COLO829 (cell line): ENCODE results near the gene TRMT44.
"Not testable (repeated sequence)": the region's sequence is repeated elsewhere in the genome, so short reads cannot be mapped to it uniquely, and the experiment has no call there.

Source experiments
- DNase-seq: peaks from one replicate; pipeline ENCODE4 v3.0.0; 2012; ENCODE audit warnings: low spot score

The TRMT44 gene

DNA sequence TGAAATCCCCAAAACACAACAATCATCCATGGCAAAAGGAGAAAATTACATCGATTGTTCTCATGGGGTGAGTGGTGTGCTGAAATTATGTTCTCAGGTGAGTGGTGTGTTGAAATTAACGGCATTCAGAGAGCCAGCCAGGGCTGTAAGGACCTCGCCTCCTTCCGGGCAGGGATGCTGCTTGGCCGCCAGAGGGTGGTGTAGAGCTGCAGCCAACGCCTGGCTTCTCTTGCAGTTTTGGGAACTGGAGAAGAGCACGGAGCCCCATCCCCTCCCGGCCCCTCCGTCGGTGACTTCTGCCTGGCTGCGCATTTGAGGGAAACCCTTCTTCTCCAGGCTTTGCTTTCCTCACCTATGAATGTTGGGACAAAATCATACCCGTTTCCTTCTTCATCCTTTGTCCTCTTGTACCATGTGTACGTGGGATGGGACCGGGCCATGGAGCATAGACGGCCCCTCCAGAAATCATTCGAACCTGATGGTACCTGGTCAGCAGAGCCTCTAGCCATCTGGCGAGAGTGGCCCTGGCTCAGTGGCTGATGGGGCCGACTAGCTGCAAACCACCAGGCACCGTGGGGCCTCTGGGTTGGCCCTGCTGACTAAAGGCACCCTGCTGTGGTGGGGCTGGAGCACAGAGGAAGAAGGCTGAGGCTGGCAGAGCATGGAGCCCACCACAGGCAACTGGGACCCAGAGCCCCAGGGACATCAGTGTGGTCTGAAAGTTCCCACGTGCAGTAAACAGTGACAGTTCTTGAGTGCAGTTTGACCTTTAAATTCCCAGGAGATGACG lies 28.4 kb downstream of the TRMT44 start:
- peak; percentile 29 for DNase-seq

DNA sequence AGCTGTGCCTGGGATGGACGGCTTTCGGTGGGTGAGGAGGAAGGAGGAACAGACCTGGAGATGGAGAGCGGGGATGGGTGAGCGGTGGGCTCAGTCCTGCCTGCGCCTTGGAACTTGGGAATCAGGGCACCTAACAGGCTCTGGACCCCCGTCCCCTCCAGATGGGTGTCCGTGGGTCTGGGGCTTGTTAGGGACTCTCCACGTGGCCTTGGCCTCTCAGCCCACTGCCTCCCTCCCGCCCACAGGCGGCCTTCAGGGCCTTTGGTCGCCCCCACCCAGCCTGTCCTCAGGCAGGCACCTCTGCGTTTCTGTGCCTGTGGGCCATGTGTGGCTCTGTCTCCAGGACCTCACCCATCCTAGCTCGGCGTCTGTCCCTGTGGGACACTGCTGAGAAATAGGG lies 29.0 kb downstream of the TRMT44 start:
- no peak for DNase-seq

DNA sequence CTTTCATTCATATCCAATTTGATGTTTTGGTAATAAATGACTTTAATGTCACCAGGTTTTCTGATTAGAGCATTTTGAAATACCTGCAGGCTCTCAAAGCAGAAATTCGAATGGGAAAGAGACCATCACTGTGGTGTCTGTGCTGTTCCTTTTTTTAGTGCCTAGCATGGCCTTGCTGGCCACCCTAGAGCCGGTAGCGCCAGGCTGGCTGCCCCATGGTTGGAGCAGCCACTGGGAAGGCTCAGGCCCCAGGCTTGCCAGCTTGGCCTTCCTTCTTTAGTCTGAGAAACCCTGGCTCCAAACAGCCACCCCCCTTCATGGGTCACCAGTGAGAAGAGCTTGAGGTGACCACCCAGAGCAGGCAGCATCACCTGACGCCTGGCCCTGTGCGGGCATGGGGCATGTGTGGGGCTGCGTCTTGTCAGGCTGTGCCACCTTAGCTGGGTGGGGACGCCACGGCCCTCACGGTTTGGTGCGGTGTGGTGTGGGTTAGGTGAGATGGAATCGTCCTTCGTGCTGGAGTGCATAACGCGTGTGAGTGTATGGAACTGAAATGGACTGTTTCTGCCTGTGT lies 30.0 kb downstream of the TRMT44 start:
- no peak for DNase-seq

DNA sequence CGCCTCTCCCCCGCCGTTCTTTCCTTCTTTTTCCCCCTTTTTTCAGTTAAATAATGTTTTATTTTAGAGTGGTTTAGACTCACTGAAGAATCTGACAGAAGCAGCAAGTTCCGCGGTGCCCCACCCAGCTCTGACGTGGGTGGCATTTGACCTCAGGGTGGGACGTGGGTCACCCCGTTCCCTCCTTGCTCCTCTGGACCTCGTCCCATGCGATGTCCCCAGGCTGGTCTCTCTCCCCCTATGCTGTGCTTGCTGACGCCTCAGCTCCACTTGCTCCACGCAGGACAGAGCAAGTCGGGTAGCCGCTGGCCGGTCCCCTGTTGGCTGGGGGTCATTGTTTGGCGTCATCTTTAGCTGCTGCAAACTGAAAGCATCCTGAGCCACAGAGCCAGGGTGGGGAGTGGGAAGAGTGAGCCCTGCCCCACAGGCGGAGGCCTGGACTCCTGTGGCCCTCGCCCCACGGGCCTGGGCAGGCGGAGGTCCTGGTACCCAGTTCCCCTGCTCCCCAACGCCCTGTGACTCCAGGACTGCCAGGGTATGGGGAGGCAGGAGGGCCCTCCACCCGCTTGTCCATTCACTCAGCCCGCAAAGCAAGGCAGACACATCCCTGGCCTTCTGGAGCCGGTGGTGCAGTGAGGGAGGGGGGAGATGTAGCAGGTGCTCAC lies 30.8 kb downstream of the TRMT44 start:
- DNase-seq = no peak

DNA sequence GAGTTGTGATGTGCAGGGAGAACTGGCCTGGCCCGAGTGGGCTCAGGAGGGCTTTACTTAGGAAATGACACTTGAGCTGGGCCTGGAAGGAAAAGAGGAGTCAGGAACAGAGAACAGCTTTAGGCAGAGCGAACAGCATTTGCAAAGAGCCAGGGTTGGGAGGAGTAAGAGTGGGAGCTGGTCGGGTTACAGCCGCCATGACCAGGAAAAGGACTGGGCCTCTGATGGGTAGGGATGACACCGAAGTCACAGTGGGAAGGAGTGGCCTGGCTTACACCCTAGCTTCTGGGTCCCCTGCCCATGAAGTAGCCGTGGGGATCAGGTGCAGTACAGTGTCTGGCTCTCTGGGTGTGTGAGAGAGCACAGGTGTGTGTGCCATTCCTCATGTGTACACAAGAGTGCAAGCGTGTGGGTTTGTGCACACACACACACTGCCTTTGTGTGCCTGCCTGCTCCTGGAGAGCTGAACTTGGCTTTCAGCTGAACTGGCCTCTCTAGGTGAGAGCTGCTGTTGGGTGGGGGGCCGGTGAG lies 31.6 kb downstream of the TRMT44 start:
- no peak for DNase-seq

DNA sequence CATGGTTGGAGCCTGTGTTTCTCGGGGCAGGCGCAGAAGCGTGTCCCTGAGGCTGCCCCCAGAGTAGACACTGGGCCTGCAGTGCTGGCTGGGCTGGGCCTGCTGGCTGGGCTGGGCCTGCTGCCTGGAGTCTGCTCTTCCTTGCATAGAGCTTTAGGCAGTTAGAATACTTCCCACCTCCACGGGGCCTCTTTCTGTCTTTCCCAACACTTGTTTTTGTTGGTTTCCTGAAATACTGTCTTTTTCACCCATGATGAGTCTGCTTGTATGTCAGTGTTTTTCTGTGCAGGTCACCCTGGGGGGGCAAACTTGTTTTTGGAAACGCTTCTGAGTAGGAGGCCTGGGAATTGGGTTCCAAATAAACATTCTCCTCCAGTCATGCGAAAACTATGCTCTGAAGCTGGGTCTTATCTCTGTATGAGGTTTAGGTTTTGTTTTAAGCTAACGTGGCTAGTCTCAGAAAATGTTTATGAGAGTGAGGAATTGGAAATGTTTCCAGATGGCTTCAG lies 32.2 kb downstream of the TRMT44 start:
- DNase-seq = no peak

DNA sequence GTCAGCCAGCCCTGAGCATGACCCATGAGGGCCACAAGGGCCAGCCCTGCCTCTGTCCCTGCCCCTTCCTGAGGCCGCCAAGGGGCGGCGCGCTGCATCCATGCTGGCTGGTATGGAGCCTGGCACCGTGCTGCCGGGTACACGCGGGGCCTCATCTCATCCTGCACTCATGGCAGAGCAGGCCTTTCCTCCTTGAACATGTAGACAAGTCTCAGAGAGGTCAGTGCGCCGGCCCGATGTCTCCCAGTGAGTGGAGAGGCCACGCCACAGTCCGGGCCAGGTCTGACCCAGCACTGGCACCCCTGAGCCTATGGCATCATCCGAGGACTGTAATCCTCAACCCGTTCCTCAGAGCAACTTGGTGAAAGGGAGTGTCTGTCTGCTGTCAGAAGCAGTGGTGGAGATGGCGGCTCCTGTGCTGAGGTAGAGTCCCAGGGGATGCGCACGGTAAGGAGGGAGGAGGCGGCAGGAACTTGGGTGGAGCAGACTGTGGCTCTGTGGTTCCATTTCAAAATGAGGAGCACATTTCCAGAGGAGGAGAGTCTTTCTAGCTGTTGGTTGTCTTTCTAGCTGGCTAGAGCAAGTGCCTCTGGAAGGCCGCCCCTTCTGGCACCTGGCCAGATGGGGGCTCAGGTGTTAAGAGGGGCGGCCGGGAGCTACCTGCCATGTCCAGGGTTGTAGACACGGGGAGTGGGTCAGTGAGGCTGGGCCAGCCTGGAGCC lies 32.8 kb downstream of the TRMT44 start:
- DNase-seq = no peak

DNA sequence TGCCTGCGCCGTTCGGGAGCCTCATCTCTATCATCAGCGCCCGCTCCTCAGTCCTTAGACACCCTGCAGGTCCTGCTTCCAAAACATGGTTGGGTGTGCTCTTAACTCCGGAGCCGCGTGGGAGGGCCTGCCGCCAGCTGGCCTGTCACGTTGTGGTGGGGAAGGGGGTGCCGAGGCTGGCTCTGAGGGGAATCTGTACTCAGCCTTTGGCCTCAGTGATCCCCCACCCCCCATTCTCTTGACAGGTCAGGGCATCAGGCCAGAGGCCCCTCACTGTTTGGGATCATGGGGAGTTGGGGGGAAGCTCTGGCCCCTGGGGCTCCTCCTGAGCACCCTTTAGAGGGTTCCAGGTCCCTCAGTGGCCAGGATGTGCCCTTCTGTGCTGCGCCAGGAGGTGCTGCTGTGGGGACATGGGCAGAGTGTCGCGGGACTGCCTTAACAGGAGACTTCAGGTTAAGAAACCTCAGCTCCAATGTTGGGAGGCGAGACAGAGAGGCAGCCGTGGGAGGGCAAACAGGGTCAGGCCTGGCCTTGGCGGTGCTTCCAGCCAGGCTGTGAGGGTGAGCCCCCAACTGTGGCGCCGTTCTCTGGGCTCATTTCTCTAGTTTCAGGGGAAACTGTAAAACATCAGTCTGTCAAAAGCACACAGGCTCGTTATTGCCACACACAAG lies 33.5 kb downstream of the TRMT44 start:
- DNase-seq = no peak

DNA sequence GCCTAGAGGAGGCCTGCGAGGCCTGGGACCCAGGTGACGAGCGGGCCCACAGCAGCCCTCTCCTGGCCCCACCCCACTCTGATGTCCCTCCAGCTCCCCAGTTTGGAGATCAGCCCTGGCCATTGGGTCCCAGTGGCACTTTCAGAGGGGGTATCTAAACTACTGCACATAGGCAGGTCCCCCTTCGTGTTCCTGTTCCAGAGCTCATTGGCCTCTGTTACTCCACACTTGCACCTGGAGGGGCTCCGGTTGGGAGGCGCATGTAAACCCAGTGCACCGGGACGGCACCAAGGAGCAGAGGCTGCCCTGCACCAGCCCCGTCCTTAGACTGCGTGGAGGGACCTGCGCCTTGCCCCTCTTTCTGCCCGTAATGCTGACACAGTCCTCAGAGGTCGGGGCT lies 34.3 kb downstream of the TRMT44 start:
- no peak for DNase-seq

DNA sequence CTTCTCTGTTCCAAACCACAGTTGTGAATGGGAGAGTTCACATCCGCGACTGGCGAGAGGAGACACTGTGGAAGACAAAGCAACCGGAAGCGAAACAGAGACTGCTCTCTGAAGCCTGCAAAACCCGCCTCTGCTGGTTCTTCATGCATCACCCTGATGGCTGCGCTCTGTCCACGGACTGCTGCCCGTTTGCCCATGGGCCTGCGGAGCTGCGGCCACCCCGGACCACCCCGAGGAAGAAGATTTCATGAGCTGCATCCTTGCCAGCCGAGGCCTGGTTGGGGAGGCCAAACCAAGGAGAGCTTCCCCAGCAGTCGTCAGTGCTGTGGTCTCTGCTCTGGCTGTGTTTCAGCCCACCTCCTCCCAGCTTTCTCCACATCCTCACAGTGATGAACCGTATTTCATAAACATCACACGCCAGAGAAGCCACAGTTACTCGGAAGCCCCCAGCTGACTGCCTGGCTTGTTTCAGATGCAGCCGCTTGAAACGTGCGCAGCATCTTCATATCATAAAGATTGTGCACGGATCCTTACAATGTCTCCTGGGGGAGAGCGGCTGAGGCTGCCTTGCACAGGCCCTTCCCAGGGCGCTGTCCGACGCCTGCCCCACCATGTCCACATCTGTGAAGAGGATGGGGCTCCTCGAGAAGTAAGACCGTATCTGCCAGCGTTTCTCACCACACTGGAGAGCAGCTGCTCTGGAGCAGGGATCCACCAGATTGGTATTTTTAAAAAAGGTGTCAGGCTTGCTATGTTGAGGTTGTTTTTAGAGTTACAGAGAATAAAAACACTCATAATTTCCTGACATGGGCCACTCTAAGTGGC lies 35.4 kb downstream of the TRMT44 start:
- DNase-seq = no peak

DNA sequence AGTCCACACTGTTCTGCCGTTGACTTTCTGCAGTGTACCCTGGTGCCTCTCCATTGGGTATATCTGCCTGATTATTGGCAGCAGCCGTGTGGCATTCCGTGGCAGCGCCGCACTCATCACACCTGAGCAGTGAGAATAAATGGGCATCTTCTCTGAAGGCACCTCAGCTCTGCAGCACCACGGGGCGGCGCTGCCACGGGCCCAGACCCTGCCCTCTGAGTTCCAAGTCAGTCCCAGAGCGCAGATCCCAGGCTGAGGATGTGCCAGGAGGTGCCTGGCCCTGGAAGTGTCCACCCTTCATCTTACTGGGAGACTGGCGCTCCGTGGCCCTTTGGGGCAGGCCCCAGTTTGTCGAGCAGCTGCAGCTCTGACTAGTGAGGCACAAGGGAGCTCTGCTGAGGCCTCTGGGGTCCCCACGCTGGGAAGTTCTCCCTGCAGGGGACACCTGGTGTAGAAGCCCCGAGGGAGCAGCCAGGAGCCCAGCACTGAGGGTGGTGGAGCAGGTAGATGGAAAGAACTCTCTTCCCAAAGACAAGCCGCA lies 36.6 kb downstream of the TRMT44 start:
- DNase-seq = no peak

DNA sequence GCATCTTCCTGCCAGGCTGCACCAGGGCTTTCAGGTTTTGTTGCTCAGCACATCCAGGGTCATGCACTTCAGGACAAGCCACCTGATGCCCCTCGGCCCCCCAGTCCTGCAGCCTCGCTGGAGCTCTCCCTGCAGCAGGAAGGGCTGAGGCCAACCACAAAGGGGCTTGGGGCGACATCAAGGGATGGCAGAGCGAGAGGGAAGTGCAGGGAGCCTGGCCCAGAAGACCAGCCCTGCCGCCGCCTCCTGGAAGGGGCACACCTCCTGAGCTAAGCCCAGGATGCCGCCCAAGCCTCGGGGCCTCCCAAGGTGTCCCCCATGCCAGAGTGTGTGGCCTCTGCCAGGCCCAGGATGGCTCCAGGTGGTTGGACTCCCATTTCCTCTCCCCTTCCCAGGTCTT lies 37.1 kb downstream of the TRMT44 start:
- DNase-seq = no peak

DNA sequence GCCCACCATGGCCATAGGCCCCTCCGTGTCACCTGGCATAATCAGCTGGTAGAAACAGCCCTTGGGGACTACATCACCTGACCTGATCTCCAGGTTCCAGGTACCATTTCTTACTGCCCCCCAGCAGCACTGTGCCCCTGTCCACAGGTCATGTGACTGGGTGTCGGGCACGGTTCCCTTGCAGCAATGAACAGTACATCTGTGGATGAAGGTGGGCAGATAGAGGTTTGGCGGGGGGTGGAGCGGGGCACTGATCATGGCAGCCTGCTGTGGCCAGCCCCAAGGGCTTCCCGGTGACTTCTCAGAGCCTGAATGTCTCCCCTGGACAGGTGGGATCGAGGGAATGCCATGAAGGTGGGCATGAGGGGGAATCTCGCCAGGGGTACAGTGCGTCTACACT lies 37.8 kb downstream of the TRMT44 start:
- DNase-seq = no peak

DNA sequence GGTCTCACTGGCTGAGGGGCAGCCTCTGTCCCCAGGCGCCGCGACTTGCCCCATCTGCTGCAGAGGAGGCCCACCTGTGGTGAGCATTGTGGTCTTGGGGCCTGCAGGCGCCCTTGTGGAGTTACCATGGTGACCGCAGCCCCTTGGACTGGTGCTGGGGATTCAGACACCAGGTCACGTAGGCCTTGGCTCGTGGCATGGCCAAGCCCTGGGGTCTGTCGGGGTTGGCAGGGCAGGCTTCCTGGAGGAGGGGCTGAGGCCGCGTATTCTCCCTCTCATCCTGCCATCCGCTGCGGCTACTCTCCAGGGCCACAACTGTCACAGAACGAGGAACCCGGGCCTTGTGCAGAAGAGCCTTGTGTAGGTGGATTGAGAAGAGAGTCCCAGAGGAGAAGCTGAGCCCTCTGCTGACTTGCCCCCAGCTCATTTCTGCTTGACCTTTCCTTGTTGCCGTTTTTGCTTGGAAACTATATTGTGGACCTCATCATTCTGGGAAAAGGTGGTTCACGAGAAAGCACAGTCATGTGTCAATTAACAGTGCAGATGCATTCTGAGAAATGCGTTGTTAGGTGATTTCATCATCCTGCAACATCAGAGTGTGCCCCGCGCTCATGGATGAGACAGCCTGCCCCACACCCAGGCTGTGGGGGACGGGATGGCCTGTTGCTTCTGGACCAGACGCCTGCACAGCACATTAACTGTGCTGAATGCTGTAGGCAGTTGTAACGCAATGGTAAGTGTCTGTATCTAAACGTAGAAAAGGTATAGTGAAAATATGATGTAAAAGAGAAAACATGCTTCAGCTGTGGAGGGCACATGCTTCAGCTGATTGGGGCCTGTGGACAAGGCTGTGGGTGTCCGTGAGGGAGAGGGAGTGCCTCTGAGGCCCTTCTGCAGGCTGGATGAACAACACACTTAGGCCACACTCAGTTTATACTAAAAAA lies 38.5 kb downstream of the TRMT44 start:
- DNase-seq = no peak

DNA sequence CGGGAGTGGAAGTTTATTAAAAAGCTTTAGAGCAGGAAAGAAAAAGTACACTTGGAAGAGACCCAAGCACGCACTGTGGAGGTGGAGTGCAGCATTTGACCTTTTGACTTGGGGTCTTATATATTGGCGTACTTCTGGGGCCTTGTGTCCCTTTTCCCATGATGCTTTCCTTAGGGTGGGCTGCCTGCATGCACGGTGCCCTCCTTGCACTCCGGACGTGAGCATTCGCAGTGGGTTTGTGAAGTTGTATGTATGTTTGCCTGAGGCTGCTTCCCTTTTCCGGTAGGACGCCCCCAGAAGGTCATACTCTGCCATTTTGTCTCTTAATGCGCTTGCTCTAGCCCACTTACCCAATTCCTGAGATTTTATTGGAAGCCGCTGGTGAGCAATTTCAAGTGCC lies 39.6 kb downstream of the TRMT44 start:
- DNase-seq = no peak

DNA sequence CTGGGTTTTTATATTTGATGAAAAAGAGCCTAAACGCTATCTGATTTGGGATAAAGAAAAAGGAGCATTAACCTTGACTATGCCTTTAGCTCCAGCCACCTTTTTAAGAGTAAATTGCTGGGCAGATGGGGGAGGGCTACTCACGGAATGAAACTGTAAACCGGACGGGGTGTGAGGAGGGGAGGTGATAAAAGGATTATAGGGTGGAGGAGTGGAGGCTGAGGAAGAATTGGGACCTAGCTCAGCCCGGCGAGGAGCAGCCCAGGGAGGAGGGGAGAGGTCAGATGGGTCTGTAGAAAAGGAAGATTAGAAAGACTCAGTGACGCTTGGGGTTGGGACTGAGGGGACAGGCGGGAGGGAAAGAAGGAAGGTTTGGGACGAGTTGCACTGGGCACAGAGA lies 46.1 kb downstream of the TRMT44 start:
- DNase-seq = not testable (repeated sequence)

DNA sequence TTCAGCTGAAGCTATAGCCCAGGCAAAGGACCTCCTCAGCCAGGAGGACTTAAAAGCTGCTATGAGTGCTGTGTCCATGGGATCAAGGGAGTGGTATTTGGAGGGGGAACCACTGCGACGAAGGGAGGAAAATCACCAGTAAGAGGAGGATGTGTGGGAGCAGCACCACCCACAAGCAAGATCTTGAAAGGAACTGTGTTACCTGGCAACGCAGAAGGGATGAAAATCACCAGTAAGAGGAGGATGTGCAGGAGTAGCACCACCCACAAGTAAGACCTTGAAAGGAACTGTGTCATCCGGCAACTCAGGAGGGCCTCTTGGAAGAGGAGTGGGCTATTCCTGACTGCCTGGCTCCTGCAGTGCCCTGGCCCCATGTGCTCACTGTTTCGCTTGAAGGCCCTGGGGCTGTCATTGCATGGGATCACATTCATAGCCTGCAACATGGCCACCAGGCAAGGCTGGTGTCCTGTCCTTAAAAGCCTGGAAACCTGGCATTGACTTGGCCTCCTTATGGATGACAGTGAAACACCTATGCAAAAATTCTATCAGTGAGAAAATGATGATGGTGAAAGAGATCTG lies 48.3 kb downstream of the TRMT44 start:
- no peak for DNase-seq

DNA sequence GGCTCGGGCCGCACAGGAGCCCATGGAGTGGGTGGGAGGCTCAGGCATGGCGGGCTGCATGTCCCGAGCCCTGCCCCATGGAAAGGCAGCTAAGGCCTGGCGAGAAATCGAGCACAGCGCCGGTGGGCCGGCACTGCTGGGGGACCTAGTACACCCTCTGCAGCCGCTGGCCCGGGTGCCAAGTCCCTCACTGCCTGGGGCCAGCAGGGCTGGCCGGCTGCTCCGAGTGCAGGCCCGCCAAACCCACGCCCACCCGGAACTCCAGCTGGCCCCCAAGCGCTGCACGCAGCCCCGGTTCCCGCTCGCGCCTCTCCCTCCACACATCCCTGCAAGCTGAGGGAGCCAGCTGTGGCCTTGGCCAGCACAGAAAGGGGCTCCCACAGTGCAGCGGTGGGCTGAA lies 50.9 kb downstream of the TRMT44 start:
- DNase-seq = not testable (repeated sequence)

DNA sequence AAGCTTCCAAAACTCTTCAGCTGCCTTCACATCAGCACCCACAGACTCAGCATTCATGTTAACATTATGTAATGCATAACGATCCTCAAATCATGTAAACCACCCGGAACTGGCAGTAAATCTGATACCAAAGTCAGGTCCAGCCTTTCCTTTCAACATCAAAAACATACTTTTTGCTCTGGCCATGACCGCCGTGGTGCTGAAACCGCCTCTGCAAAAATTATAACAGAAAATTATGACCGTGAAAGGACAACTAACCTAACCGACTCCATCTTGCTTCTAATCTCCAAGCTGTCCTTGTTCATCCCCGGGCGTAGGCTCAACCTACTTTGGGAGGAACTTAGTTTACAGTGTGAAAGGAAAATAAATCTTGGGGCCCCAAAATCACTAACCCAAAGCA lies 51.6 kb downstream of the TRMT44 start:
- DNase-seq = no peak
